NCI-H69 (cell line): ENCODE measurements around the gene PIK3R3.
A peak's percentile ranks its signal among the peaks of the same experiment; 100 is the strongest.

ENCODE experiments used
- DNase-seq: peaks from one replicate; lab custom pipeline; 2025; lab: John Stamatoyannopoulos, UW

PIK3R3 gene

GRCh38 chr1:46157916-46158311 is 25.5 kb upstream of the PIK3R3 start:
- no peak for DNase-seq

GRCh38 chr1:46153732-46154131 is 21.3 kb upstream of the PIK3R3 start:
- no peak for DNase-seq

DNA sequence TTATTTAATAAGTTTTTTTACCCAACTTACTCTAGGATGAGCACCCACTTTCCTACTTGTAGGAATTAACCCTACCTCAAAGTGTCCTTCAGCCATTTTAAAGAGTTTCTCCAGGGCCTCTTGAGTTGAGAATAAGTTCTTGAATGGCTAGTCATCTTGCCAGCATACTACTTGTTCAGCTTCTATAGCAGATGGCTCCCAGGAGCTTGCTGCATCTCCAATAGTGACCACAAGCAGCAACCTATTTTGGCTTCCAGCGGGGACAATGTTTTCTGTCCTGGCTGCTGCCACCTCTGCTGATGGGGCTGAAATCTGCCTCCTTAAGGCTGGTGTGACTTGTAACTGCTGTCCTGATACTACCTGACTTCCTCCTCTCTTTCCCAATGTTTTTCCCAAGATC is 20.8 kb upstream of the PIK3R3 start:
- no peak for DNase-seq

GRCh38 chr1:46152016-46152415 is 19.6 kb upstream of the PIK3R3 start:
- DNase-seq: no peak

DNA sequence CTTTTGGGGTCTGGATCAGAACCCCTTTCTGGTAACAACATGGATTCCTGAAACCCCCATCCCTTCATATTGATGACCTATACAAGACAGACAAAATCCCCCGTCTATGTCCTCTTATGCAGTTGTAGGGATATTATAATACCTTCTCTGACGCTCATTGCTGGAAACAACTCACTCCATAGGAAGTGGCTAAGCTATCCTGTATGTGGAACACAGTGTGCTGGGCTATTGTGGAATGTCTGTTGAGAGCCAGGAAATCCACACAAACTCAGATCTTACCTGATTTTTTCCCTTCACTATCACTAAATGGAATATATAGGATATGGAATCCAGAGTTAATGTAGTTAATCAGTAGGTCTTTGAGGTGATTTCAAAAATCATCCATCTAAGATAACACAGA is 17.7 kb upstream of the PIK3R3 start:
- DNase-seq: no peak

GRCh38 chr1:46148318-46148717 is 15.9 kb upstream of the PIK3R3 start:
- no peak for DNase-seq

DNA sequence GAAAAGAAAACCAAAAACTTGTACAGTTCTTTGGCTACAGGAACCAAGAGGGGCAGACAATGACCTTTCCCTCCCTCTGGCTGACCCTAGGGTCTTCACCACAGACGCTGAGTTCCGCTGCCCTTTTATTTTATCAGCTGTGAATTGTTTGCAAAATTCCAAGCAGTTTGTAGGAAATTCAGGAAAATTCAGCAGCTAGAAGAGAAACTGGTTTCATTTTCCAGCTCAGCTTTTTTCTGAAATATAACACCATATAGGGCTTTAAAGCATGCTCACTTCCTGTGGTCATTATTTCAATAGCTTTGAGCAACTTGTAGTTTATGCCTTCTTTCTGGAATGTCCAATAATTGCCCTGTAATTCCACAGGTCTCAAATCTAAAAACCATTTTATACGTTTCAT is 5.5 kb upstream of the PIK3R3 start:
- DNase-seq: no peak

- DNase-seq: peak; percentile 85
Measured at GRCh38 chr1:46136711-46137110, 4.3 kb upstream of the PIK3R3 start.

DNA sequence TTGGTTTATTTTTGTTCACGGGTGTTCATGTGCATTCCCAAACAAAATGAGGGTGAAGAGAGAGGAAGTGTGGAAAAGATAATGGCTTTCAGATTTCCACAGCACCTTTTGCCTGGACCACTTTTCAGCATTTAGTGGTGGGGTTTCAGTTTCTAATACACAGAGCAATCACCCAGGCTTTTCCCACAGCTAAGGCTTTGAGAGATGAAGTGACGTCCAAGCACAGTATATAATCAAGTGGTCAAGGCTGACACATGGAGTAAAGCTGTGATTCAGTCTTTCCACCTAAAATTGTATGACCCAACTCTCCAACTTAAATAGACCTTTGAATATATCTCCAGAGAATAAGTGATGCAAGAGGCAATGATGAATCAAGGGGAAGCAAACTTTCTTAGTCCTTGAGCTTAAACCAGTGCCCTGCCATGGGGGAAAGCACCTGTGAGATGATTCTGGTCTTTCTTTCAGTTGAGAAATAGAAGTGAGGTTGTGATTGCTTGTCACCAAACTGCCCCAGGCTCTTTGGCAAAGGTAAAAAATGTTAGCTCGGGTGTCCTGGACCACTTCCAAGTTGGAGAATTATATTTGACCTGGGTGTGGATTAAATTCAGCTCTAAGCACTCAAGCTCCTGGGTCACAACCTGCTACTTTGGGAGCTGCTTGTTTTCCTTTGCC is 2.4 kb upstream of the PIK3R3 start:
- DNase-seq: peak; percentile 93

- DNase-seq: peak; percentile 70
Measured at GRCh38 chr1:46133781-46134350, 1.4 kb upstream of the PIK3R3 start.

- DNase-seq: no peak
Measured at GRCh38 chr1:46133181-46133658, 791 bp upstream of the PIK3R3 start.

GRCh38 chr1:46131712-46132528 is 509 bp downstream of the PIK3R3 start:
- peak; percentile 69 for DNase-seq

- DNase-seq: peak; percentile 26
Measured at GRCh38 chr1:46131093-46131492, 1.3 kb downstream of the PIK3R3 start.

- no peak for DNase-seq
Measured at GRCh38 chr1:46130606-46131005, 1.8 kb downstream of the PIK3R3 start.

- peak; percentile 19 for DNase-seq
Measured at GRCh38 chr1:46130121-46130520, 2.3 kb downstream of the PIK3R3 start.

DNA sequence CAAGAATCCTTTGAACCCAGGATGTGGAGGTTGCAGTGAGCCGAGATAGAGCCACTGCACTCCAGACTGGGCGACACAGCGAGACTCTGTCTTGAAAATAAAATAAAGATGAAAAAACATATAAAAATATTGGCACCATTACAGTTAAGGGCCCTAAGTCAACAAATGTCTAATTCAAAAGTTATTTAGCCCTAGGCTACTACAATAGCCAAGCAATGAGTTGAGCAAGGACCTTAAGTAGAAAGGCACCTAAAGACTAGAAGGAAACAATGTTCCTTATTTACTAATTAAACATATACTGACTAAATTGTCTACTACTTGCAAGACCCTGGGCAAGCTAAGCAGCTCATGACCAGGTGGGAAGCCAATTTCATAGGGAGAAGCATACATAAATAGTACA is 4.1 kb downstream of the PIK3R3 start:
- peak; percentile 18 for DNase-seq

DNA sequence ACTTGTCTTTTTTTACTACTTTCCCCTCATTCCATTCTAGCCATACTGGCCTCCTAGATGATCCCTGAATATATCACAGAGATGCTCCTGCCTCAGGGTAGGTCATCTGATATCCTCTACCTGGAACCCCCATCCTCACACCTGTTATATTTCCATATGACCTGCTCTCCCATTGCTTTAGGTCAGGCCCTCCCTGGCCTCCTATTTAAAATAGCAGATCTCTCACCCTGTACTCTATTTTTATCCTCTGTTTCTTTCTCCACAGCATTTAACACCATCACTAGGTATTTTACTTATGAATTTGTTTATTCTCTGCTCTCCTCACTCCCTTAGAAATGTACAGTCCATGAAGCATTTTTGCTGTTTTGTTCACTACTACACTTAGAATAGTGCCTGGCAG is 13.6 kb downstream of the PIK3R3 start:
- DNase-seq: no peak

DNA sequence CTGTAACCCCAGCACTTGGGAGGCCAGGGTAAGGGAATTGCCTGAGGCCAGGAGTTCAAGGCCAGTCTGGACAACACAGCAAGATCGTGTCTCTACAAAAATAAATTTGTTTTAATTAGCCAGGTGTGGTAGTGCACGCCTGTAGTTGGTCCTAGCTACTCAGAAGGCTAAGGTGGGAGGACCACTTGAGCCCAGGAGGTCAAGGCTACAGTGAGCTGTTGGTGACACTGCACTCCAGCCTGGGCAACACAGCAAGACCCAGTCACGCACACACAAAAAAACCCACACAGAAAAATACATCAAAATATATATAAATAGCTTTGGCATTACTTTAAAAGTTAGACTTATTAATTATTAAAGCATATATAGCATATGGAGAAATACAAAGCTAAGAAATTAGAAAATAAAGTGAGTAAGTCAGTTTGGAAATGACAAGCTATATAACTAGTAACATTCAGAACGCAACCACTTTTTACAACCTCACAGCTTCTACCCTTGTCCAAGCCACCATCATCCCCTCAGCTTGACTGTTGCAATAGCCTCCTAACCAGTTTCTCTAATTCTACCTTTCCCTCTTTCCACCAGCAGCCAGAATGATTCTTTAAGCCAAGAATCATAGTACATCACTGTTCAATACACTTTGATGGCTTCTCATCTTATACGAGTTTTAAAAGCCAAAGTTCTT is 14.5 kb downstream of the PIK3R3 start:
- DNase-seq: no peak

- no peak for DNase-seq
Measured at GRCh38 chr1:46114925-46115603, 17.4 kb downstream of the PIK3R3 start.

GRCh38 chr1:46113948-46114347 is 18.5 kb downstream of the PIK3R3 start:
- no peak for DNase-seq

GRCh38 chr1:46112108-46112507 is 20.3 kb downstream of the PIK3R3 start:
- no peak for DNase-seq

DNA sequence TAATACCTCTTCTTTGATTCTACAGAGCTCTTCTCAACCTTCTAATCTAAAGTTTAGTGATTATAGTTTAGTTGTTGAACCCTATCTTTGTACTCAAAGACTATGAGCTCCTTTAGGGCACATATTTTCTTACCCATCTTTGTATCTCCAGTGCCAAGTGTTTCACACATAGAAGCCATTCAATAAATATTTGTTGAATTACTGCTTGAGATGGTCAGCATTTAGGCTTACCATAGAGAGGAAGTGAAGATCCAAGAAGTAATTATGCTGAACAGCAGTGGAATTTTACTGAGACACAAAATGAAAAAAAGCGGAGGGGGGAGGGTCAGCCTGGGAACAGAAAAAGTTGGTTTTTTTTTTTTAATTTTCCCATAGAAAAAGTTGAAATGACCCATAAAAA is 21.9 kb downstream of the PIK3R3 start:
- no peak for DNase-seq
